B cell (primary cell): ENCODE results near the gene SENP2.

Experiments
- CTCF ChIP-seq: fragments of 200-600 bp; IDR thresholded peaks from one replicate; pipeline ENCODE4 v1.8.0; 2022; ENCODE audit warnings: antibody characterized with exemption, mild to moderate bottlenecking
- EZH2 ChIP-seq: IDR thresholded peaks from 2 replicates; pipeline ENCODE4 v1.6.1; 2012; ENCODE audit warnings: borderline replicate concordance, low read depth, mild to moderate bottlenecking, moderate library complexity, low read length; ENCODE audit not compliant: insufficient read depth, poor library complexity, severe bottlenecking

DNA sequence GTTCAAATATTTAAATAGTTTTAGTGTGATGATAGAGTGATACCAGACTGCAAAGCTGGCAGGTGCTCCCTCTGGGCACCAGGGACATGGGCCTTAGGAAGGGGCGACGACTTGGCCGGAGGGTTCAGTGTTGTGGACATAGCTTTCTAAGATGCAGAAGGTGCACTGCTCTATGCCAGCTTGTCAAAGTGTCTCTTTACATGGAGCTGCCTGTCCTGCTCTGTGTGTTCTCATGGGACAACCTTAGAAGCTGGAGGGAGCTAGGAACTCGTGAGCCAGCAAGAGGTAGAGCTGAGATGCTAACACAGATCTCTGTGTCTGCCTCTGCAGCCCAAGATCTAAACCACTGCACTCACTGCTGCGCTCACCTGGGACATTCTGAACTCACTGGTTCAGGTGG lies 77.8 kb downstream of the SENP2 start:
- TF ChIP-seq EZH2 = no peak
- TF ChIP-seq CTCF = no peak
